H9 (cell line): ENCODE data around the gene SSR3. TPM values are rescaled to one million over a fixed set of nuclear protein-coding genes. Genes with fewer than 3 reads are reported as not detected.

Source experiments
- DNase-seq: peaks from one replicate; pipeline ENCODE4 v3.0.0-alpha.2; 2017
- H2AFZ ChIP-seq: one replicate; pipeline ENCODE4 v1.6.1; 2013; ENCODE audit warnings: mild to moderate bottlenecking, low read length, control low read depth, moderate library complexity
- H2AK5ac ChIP-seq: 2 replicates; pipeline ENCODE4 v1.6.1; 2013; ENCODE audit warnings: low read length, control low read depth, mixed read lengths; ENCODE audit not compliant: insufficient read length
- H2BK120ac ChIP-seq: one replicate; pipeline ENCODE4 v1.6.1; 2013; ENCODE audit warnings: low read depth, mild to moderate bottlenecking, low read length, control low read depth, inconsistent platforms; ENCODE audit not compliant: poor library complexity, severe bottlenecking
- H2BK12ac ChIP-seq: 2 replicates; pipeline ENCODE4 v1.6.1; 2013; ENCODE audit warnings: low read length, control low read depth, mixed read lengths, low read depth; ENCODE audit not compliant: insufficient read length
- H2BK15ac ChIP-seq: 2 replicates; pipeline ENCODE4 v1.6.1; 2013; ENCODE audit warnings: low read depth, low read length, control low read depth
- H2BK20ac ChIP-seq: one replicate; pipeline ENCODE4 v1.6.1; 2013; ENCODE audit warnings: low read depth, mild to moderate bottlenecking, low read length, control low read depth, inconsistent platforms; ENCODE audit not compliant: poor library complexity, severe bottlenecking
- H2BK5ac ChIP-seq: 2 replicates; pipeline ENCODE4 v1.6.1; 2013; ENCODE audit warnings: low read length, control low read depth, mixed read lengths; ENCODE audit not compliant: insufficient read length
- H3K14ac ChIP-seq: 2 replicates; pipeline ENCODE4 v1.6.1; 2013; ENCODE audit warnings: low read length, control low read depth; ENCODE audit not compliant: insufficient read depth
- H3K18ac ChIP-seq: 2 replicates; pipeline ENCODE4 v1.6.1; 2013; ENCODE audit warnings: low read depth, mild to moderate bottlenecking, mixed read lengths, low read length, control low read depth; ENCODE audit not compliant: insufficient read length
- H3K23ac ChIP-seq: 2 replicates; pipeline ENCODE4 v1.6.1; 2013; ENCODE audit warnings: low read length, control low read depth, mixed read lengths, low read depth; ENCODE audit not compliant: insufficient read length
- H3K23me2 ChIP-seq: 2 replicates; pipeline ENCODE4 v1.6.1; 2013; ENCODE audit warnings: low read depth, mild to moderate bottlenecking, mixed read lengths, low read length, control low read depth; ENCODE audit not compliant: insufficient read length, poor library complexity, severe bottlenecking
- H3K27ac ChIP-seq: 2 replicates; pipeline ENCODE4 v1.5.1; 2013; ENCODE audit warnings: low read length, control low read depth, mixed read lengths, low read depth; ENCODE audit not compliant: insufficient read length
- H3K27me3 ChIP-seq: 2 replicates; pipeline ENCODE4 v1.6.1; 2013; ENCODE audit warnings: low read length, control low read depth, inconsistent platforms; ENCODE audit not compliant: insufficient read depth
- H3K4ac ChIP-seq: 2 replicates; pipeline ENCODE4 v1.6.1; 2013; ENCODE audit warnings: low read depth, mild to moderate bottlenecking, control low read depth, inconsistent platforms, low read length, moderate library complexity
- H3K4me1 ChIP-seq: 2 replicates; pipeline ENCODE4 v1.6.1; 2013; ENCODE audit warnings: low read length, control low read depth, inconsistent platforms; ENCODE audit not compliant: insufficient read depth
- H3K4me2 ChIP-seq: 2 replicates; pipeline ENCODE4 v1.6.1; 2013; ENCODE audit warnings: low read length, control low read depth, mixed read lengths; ENCODE audit not compliant: insufficient read length, insufficient read depth
- H3K56ac ChIP-seq: 2 replicates; pipeline ENCODE4 v1.6.1; 2013; ENCODE audit warnings: low read depth, mild to moderate bottlenecking, mixed read lengths, low read length, control low read depth; ENCODE audit not compliant: insufficient read length
- H3K79me1 ChIP-seq: 2 replicates; pipeline ENCODE4 v1.6.1; 2013; ENCODE audit warnings: low read depth, mild to moderate bottlenecking, moderate library complexity, low read length, control low read depth, inconsistent platforms; ENCODE audit not compliant: insufficient read depth, poor library complexity, severe bottlenecking
- H3K79me2 ChIP-seq: 2 replicates; pipeline ENCODE4 v1.6.1; 2013; ENCODE audit warnings: low read length, control low read depth, inconsistent platforms; ENCODE audit not compliant: insufficient read depth
- H3K9ac ChIP-seq: 2 replicates; pipeline ENCODE4 v1.6.1; 2013; ENCODE audit warnings: low read length, control low read depth, mixed read lengths; ENCODE audit not compliant: insufficient read length; ENCODE audit errors: extremely low read depth
- H3K9me3 ChIP-seq: one replicate; pipeline ENCODE4 v1.6.1; 2013; ENCODE audit warnings: low read depth, low read length, inconsistent platforms; ENCODE audit not compliant: control insufficient read depth
- H3T11ph ChIP-seq: one replicate; pipeline ENCODE4 v1.6.1; 2013; ENCODE audit warnings: mild to moderate bottlenecking, low read length, control low read depth, inconsistent platforms
- H4K20me1 ChIP-seq: one replicate; pipeline ENCODE4 v1.6.1; 2013; ENCODE audit not compliant: control insufficient read depth, insufficient read length, insufficient read depth
- H4K5ac ChIP-seq: 2 replicates; pipeline ENCODE4 v1.6.1; 2013; ENCODE audit warnings: low read depth, mild to moderate bottlenecking, mixed read lengths, low read length, control low read depth; ENCODE audit not compliant: insufficient read length
- H4K8ac ChIP-seq: replicated peaks from 2 replicates; pipeline ENCODE4 v1.6.1; 2013; ENCODE audit warnings: low read length, control low read depth, mixed read lengths, low read depth; ENCODE audit not compliant: insufficient read length
- H4K91ac ChIP-seq: 2 replicates; pipeline ENCODE4 v1.6.1; 2013; ENCODE audit warnings: low read depth, mild to moderate bottlenecking, moderate library complexity, mixed read lengths, low read length, control low read depth; ENCODE audit not compliant: insufficient read length
- H3K27ac Mint-ChIP-seq, 3 experiments: 2 replicates in 2 of 3; 3 replicates in 1 of 3; pipeline ENCODE4 v1.8.0; 2020 to 2021; ENCODE audit warnings: mixed read lengths in 3 of 3, mild to moderate bottlenecking in 1 of 3, moderate library complexity in 1 of 3
- H3K27me3 Mint-ChIP-seq: 2 replicates; pipeline ENCODE4 v1.8.0; 2021; ENCODE audit warnings: low read depth, mild to moderate bottlenecking, moderate library complexity, mixed read lengths
- H3K36me3 Mint-ChIP-seq, 3 experiments: 2 replicates in 2 of 3; 3 replicates in 1 of 3; pipeline ENCODE4 v1.8.0; 2020 to 2021; ENCODE audit warnings: low read depth in 3 of 3, mixed read lengths in 3 of 3; ENCODE audit not compliant: insufficient read depth in 1 of 3
- H3K4me1 Mint-ChIP-seq, 2 experiments: 2 replicates each; pipeline ENCODE4 v1.8.0; 2020; ENCODE audit warnings: mixed read lengths in 2 of 2
- H3K4me3 Mint-ChIP-seq, 2 experiments: 2 replicates in 1 of 2; 3 replicates in 1 of 2; pipeline ENCODE4 v1.8.0; 2020 to 2021; ENCODE audit warnings: mild to moderate bottlenecking in 2 of 2, mixed read lengths in 2 of 2, moderate library complexity in 1 of 2
- H3K9me3 Mint-ChIP-seq, 2 experiments: 2 replicates in 1 of 2; 3 replicates in 1 of 2; pipeline ENCODE4 v1.8.0; 2020; ENCODE audit warnings: mild to moderate bottlenecking in 2 of 2, mixed read lengths in 2 of 2, moderate library complexity in 1 of 2
- WGBS: extraction: QIAGEN DNeasy Blood & Tissue Kit; methylation state at CpG from one replicate; pipeline ENCODE4 v1.1.7; 2013; ENCODE audit warnings: missing lambda C conversion rate, low lambda C conversion rate, mixed read lengths; ENCODE audit not compliant: insufficient read length; ENCODE audit errors: extremely low coverage; 5-methylcytosine and 5-hydroxymethylcytosine counted together
- total RNA-seq: library from RNA; stranded (reverse); gene quantifications from 2 replicates; pipeline ENCODE4 v1.2.1, GENCODE V29; 2021
- TF ChIP-seq, protein P1 (sequence below): fragments of 200-600 bp; sonication (generic); conservative IDR thresholded peaks from 3 replicates; pipeline ENCODE4 v1.8.0; 2021; ENCODE audit warnings: antibody characterized with exemption, mild to moderate bottlenecking

Gene SSR3
- total RNA-seq, 1 experiment from 2014 or later = 177 TPM

DNA sequence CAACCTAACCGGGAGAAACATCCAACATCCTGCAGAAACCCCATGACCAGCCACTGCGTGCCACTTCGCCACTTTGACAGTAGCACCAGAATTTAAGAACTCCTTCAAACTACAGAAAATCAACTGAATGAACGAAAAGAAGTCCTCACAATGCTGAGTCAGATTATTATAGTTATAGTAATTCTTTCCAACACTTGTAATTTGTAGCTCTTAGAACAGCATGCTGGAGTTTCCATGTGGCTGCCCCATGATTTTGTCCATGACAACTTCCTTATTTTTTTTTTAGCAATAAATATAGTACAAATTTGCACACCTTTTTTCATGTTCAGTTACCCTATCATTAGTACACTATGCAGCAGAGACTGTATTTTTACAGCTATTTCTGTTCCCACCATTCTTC is 26.1 kb upstream of the SSR3 start:
- Histone ChIP-seq H2BK15ac (no peak overlapping the region), H3K14ac (no peak overlapping the region), H4K5ac (no peak overlapping the region), H3K9ac (no peak overlapping the region), H3T11ph (no peak overlapping the region), H2AK5ac (no peak overlapping the region), H2BK5ac (no peak overlapping the region), H2AFZ (no peak overlapping the region), H3K27me3 (no peaks in the 10 kb centered on the region), H3K4ac (no peak overlapping the region), H3K79me1 (no peaks in the 10 kb centered on the region), H3K23ac (no peak overlapping the region), H3K4me2 (no peak overlapping the region), H3K9me3 (no peaks in the 10 kb centered on the region), H3K18ac (no peak overlapping the region), H2BK12ac (no peak overlapping the region), H2BK120ac (no peak overlapping the region), H4K91ac (no peak overlapping the region), H2BK20ac (no peak overlapping the region), H3K56ac (no peak overlapping the region), H4K8ac (no peak overlapping the region), H3K79me2 (no peaks in the 10 kb centered on the region), H4K20me1 (no peaks in the 10 kb centered on the region), H3K23me2 (no peaks in the 10 kb centered on the region), H3K27ac (no peak overlapping the region), H3K4me1 (no peaks in the 10 kb centered on the region; the same call in 1 of the 2 replicates)
- Mint-ChIP-seq H3K9me3 (no peaks in the 10 kb centered on the region), H3K4me1 (no peaks in the 10 kb centered on the region), H3K36me3 (no peaks in the 10 kb centered on the region), H3K4me3 (no peak overlapping the region), H3K27me3 (no peaks in the 10 kb centered on the region), H3K27ac (no peak overlapping the region)
- no CpG with 5 or more reads among the region's 4 CpGs for WGBS
- TF ChIP-seq, protein P1, sequence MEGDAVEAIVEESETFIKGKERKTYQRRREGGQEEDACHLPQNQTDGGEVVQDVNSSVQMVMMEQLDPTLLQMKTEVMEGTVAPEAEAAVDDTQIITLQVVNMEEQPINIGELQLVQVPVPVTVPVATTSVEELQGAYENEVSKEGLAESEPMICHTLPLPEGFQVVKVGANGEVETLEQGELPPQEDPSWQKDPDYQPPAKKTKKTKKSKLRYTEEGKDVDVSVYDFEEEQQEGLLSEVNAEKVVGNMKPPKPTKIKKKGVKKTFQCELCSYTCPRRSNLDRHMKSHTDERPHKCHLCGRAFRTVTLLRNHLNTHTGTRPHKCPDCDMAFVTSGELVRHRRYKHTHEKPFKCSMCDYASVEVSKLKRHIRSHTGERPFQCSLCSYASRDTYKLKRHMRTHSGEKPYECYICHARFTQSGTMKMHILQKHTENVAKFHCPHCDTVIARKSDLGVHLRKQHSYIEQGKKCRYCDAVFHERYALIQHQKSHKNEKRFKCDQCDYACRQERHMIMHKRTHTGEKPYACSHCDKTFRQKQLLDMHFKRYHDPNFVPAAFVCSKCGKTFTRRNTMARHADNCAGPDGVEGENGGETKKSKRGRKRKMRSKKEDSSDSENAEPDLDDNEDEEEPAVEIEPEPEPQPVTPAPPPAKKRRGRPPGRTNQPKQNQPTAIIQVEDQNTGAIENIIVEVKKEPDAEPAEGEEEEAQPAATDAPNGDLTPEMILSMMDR = no peak
- no peak for DNase-seq
